ENCODE results near the gene HAP1.

GRCh38 chr17:41680426-41681040 is 53.9 kb downstream of the HAP1 start:
- no peak for TF ChIP-seq CTCF (IDR thresholded peaks at IDR 0.05)
- no peak for TF ChIP-seq POLR2A (IDR thresholded peaks at IDR 0.05)
